ENCODE results near the gene USP3. TPM values are rescaled to one million over a fixed set of nuclear protein-coding genes. Genes with fewer than 3 reads are reported as not detected.

Gene USP3
- total and polyA plus RNA-seq, 7 donors: 20.4 to 66.5 (median 46.4) TPM

DNA sequence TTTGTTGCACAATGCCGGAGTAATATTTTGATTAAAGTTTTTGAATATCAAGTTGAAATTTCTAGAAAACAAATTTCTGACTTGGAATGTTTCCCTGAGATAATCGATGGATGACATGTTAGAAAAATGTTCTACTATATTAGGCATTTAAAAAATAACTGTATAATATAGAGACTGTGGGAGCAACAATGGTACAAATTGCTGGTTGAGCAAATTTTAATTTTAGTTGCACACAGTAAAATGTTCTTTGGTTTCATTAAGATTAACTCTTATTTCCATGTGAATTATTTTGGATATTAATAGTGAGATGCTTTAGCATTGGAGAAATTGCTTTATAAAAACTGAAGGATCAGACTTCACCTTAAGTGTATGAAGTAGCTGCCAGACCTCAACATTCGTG lies 9.3 kb downstream of the USP3 start:
- Histone ChIP-seq H3K27ac (peak overlapping the region in 2 of 4 donors; percentile 35 to 62), H3K4me1 (peaks cover 0 to 88% (median 70%) of the 10 kb centered on the region in 4 donors), H3K4me3 (no peak overlapping the region), H3K36me3 (no peaks in the 10 kb centered on the region), H3K27me3 (no peaks in the 10 kb centered on the region), H3K9me3 (no peaks in the 10 kb centered on the region)
- TF ChIP-seq POLR2A (IDR thresholded peaks at IDR 0.05): no peak
- TF ChIP-seq CTCF (IDR thresholded peaks at IDR 0.05): no peak
- TF ChIP-seq POLR2AphosphoS5 (IDR thresholded peaks at IDR 0.05): no peak
- TF ChIP-seq EP300 (IDR thresholded peaks at IDR 0.05): no peak
- DNase-seq: no peak
- 61 to 83% methylated on average over 3 of the region's 3 CpGs for WGBS, 2 donors
- intact Hi-C loops (cut with DNase I): no loop called here

GRCh38 chr15:63514531-63514943 lies 10.1 kb downstream of the USP3 start:
- intact Hi-C loops (cut with DNase I): no loop called here
- no peaks in the 10 kb centered on the region for H3K9me3 ChIP-seq
- no peaks in the 10 kb centered on the region for H3K27me3 ChIP-seq
- peak overlapping the region in 2 of 4 donors; percentile 35 to 62 for H3K27ac ChIP-seq
- peak in 2 of 4 donors; percentile 40 to 61 for TF ChIP-seq POLR2AphosphoS5 (IDR thresholded peaks at IDR 0.05)
- no peak for TF ChIP-seq CTCF (IDR thresholded peaks at IDR 0.05)
- H3K4me3 ChIP-seq: no peak overlapping the region
- H3K36me3 ChIP-seq: no peaks in the 10 kb centered on the region
- DNase-seq: no peak
- H3K4me1 ChIP-seq: peaks cover 0 to 88% (median 69%) of the 10 kb centered on the region in 4 donors
- 6 to 12% methylated on average over 1 of the region's 1 CpG for WGBS, 2 donors

- no peak for DNase-seq
- Histone ChIP-seq H3K4me3 (no peak overlapping the region), H3K9me3 (no peaks in the 10 kb centered on the region), H3K27ac (no peak overlapping the region), H3K27me3 (no peaks in the 10 kb centered on the region), H3K4me1 (peaks cover 0 to 90% (median 72%) of the 10 kb centered on the region in 4 donors), H3K36me3 (no peaks in the 10 kb centered on the region)
- no peak for TF ChIP-seq CTCF (IDR thresholded peaks at IDR 0.05)
- TF ChIP-seq EP300 (IDR thresholded peaks at IDR 0.05): no peak
- TF ChIP-seq POLR2A (IDR thresholded peaks at IDR 0.05): no peak
- TF ChIP-seq POLR2AphosphoS5 (IDR thresholded peaks at IDR 0.05): no peak
- intact Hi-C loops (cut with DNase I): no loop called here
Measured at GRCh38 chr15:63517202-63517601, 12.8 kb downstream of the USP3 start.

DNA sequence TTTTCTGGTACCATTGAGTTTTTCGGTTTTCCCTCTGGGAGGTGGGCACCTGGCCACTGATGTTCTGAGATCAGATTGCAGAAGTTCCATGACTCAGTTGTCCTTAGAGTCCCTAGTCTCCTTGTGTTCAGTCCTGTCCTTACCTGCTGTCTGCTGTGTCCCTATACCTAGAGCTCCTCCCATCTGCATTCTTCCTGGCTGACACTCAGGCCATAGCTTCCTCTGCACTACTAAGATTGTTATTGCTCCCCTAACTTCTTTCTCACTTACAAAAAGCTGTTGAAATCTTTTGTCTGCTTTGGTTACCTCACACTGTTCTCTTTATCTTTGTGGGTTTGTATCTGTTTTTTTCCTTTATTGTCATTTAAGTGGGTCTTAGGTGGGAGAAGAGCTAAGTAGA lies 13.2 kb downstream of the USP3 start:
- no peak overlapping the region for H3K27ac ChIP-seq
- H3K4me1 ChIP-seq: peaks cover 0 to 94% (median 74%) of the 10 kb centered on the region in 4 donors
- intact Hi-C loops (cut with DNase I): no loop called here
- 46 to 68% methylated on average over 1 of the region's 1 CpG for WGBS, 2 donors
- DNase-seq: no peak
- TF ChIP-seq POLR2AphosphoS5 (IDR thresholded peaks at IDR 0.05): no peak
- no peak for TF ChIP-seq CTCF (IDR thresholded peaks at IDR 0.05)
- TF ChIP-seq EP300 (IDR thresholded peaks at IDR 0.05): no peak
- TF ChIP-seq POLR2A (IDR thresholded peaks at IDR 0.05): no peak
- no peak overlapping the region for H3K4me3 ChIP-seq
- H3K36me3 ChIP-seq: no peaks in the 10 kb centered on the region
- no peaks in the 10 kb centered on the region for H3K9me3 ChIP-seq
- no peaks in the 10 kb centered on the region for H3K27me3 ChIP-seq

GRCh38 chr15:63519041-63519440 lies 14.6 kb downstream of the USP3 start:
- no peak overlapping the region for H3K27ac ChIP-seq
- 95 to 97% methylated on average over 4 of the region's 4 CpGs for WGBS, 2 donors
- no peaks in the 10 kb centered on the region for H3K36me3 ChIP-seq
- intact Hi-C loops (cut with DNase I): no loop called here
- no peaks in the 10 kb centered on the region for H3K27me3 ChIP-seq
- H3K4me3 ChIP-seq: no peak overlapping the region
- no peak for TF ChIP-seq POLR2A (IDR thresholded peaks at IDR 0.05)
- TF ChIP-seq POLR2AphosphoS5 (IDR thresholded peaks at IDR 0.05): no peak
- TF ChIP-seq CTCF (IDR thresholded peaks at IDR 0.05): no peak
- H3K4me1 ChIP-seq: peaks cover 0 to 98% (median 78%) of the 10 kb centered on the region in 4 donors
- H3K9me3 ChIP-seq: no peaks in the 10 kb centered on the region
- DNase-seq: no peak
